ENCODE data around the gene RIPK1.
"Not testable (repeated sequence)": the region's sequence is repeated elsewhere in the genome, so short reads cannot be mapped to it uniquely, and the experiment has no call there.

- TF ChIP-seq TSHZ2 (CRISPR knock-in tag; IDR thresholded peaks at IDR 0.05); ESRRG (CRISPR knock-in tag; IDR thresholded peaks at IDR 0.05); PATZ1 (CRISPR knock-in tag; IDR thresholded peaks at IDR 0.05; ENCODE audit: borderline replicate concordance); RARB (CRISPR knock-in tag; IDR thresholded peaks at IDR 0.05); POU6F1 (CRISPR knock-in tag; IDR thresholded peaks at IDR 0.05; ENCODE audit: borderline replicate concordance, low read depth); ARNTL (CRISPR knock-in tag; IDR thresholded peaks at IDR 0.05; ENCODE audit: borderline replicate concordance, low read depth); OSR1 (CRISPR knock-in tag; IDR thresholded peaks at IDR 0.05); CSDC2 (CRISPR knock-in tag; IDR thresholded peaks at IDR 0.05): not testable (repeated sequence)
Observed at GRCh38 chr6:3055158-3055499, 13.2 kb upstream of the RIPK1 start.
